Spinal cord (tissue), 10 donors: ENCODE data around the gene SRSF3. TPM values are rescaled to one million over a fixed set of nuclear protein-coding genes. Genes with fewer than 3 reads are reported as not detected.
"Not testable (repeated sequence)": the region's sequence is repeated elsewhere in the genome, so short reads cannot be mapped to it uniquely, and the experiment has no call there.

ENCODE experiments used
- DNase-seq, 6 donors: peaks; one replicate each; pipeline versions ENCODE4 v3.0.0 to v3.0.0-alpha.2; 2013 to 2015; ENCODE audit warnings: low spot score in 6 of 6, low read depth in 4 of 6
- H3K27ac ChIP-seq: one replicate; pipeline ENCODE4 v1.5.1; 2013; ENCODE audit warnings: low read depth, low read length, control low read depth
- H3K27me3 ChIP-seq: one replicate; pipeline ENCODE4 v1.6.1; 2013; ENCODE audit warnings: low read length; ENCODE audit not compliant: control insufficient read depth, insufficient read depth
- H3K36me3 ChIP-seq: one replicate; pipeline ENCODE4 v1.6.1; 2013; ENCODE audit warnings: low read length; ENCODE audit not compliant: control insufficient read depth, insufficient read depth
- H3K4me1 ChIP-seq: one replicate; pipeline ENCODE4 v1.6.1; 2013; ENCODE audit warnings: low read length; ENCODE audit not compliant: control insufficient read depth, insufficient read depth
- H3K4me3 ChIP-seq: one replicate; pipeline ENCODE4 v1.5.1; 2013; ENCODE audit warnings: low read depth, low read length, control low read depth
- H3K9me3 ChIP-seq: one replicate; pipeline ENCODE4 v1.6.1; 2013; ENCODE audit warnings: low read length; ENCODE audit not compliant: control insufficient read depth, insufficient read depth
- WGBS: methylation state at CpG from one replicate; pipeline ENCODE4 v1.1.5; 2013; ENCODE audit warnings: missing lambda C conversion rate; ENCODE audit not compliant: insufficient coverage; 5-methylcytosine and 5-hydroxymethylcytosine counted together
- polyA plus RNA-seq, 2 donors: library from polyadenylated mRNA; unstranded; fragments of 120-200 nt; gene quantifications; one replicate each; pipeline ENCODE4 v1.2.1, GENCODE V29; 2013; ENCODE audit not compliant: insufficient read length in 2 of 2
- total RNA-seq, 2 donors: library from RNA; depleted of rRNA in 1 of 2; stranded (reverse); fragments of 120-200 nt in 1 of 2; fragments of >200 nt in 1 of 2; gene quantifications; one replicate each; pipeline versions ENCODE4 v1.2.3 to v1.2.4, GENCODE V29; 2013 to 2014
- donor health status: healthy.

SRSF3 gene
- total and polyA plus RNA-seq, 4 donors = 135 to 351 (median 325) TPM

- Histone ChIP-seq H3K27me3 (no peaks in the 10 kb centered on the region), H3K4me1 (peaks cover 25% of the 10 kb centered on the region), H3K4me3 (no peak overlapping the region), H3K36me3 (peaks cover 37% of the 10 kb centered on the region), H3K9me3 (no peaks in the 10 kb centered on the region), H3K27ac (no peak overlapping the region)
- no CpG with 5 or more reads among the region's 6 CpGs for WGBS
- no peak for DNase-seq
Observed at GRCh38 chr6:36600564-36601146, 6.5 kb downstream of the SRSF3 start.

GRCh38 chr6:36601818-36602217 is 7.7 kb downstream of the SRSF3 start:
- not testable (repeated sequence) for H3K27me3 ChIP-seq, DNase-seq, H3K9me3 ChIP-seq, H3K27ac ChIP-seq, H3K4me3 ChIP-seq
- H3K36me3 ChIP-seq = peaks cover 46% of the 10 kb centered on the region
- no CpG with 5 or more reads among the region's 3 CpGs for WGBS
- H3K4me1 ChIP-seq = peaks cover 25% of the 10 kb centered on the region

GRCh38 chr6:36603222-36604089 is 9.3 kb downstream of the SRSF3 start:
- Histone ChIP-seq H3K27ac (no peak overlapping the region), H3K36me3 (peaks cover 45% of the 10 kb centered on the region), H3K4me3 (no peak overlapping the region), H3K4me1 (peaks cover 11% of the 10 kb centered on the region), H3K9me3 (no peaks in the 10 kb centered on the region), H3K27me3 (no peaks in the 10 kb centered on the region)
- DNase-seq = no peak
- WGBS = no CpG with 5 or more reads among the region's 3 CpGs

GRCh38 chr6:36604090-36605060 is 10.2 kb downstream of the SRSF3 start:
- Histone ChIP-seq H3K4me1 (peaks cover 7% of the 10 kb centered on the region), H3K9me3 (no peaks in the 10 kb centered on the region), H3K4me3 (no peak overlapping the region), H3K36me3 (peaks cover 40% of the 10 kb centered on the region), H3K27me3 (no peaks in the 10 kb centered on the region), H3K27ac (no peak overlapping the region)
- no CpG with 5 or more reads among the region's 6 CpGs for WGBS
- DNase-seq = no peak

GRCh38 chr6:36605143-36605542 is 11.0 kb downstream of the SRSF3 start:
- H3K27ac ChIP-seq = no peak overlapping the region
- DNase-seq = no peak

GRCh38 chr6:36605560-36606391 is 11.6 kb downstream of the SRSF3 start:
- Histone ChIP-seq H3K9me3 (no peaks in the 10 kb centered on the region), H3K4me1 (no peaks in the 10 kb centered on the region), H3K27me3 (no peaks in the 10 kb centered on the region), H3K27ac (no peak overlapping the region), H3K36me3 (peaks cover 39% of the 10 kb centered on the region), H3K4me3 (no peak overlapping the region)
- WGBS = 89% methylated on average over 3 of the region's 7 CpGs
- no peak for DNase-seq

More at GRCh38 chr6:36605143-36605542, 11.0 kb downstream of the SRSF3 start:
- WGBS = 86% methylated on average over 2 of the region's 5 CpGs
- H3K4me1 ChIP-seq = peaks cover under 1% of the 10 kb centered on the region
- H3K27me3 ChIP-seq = no peaks in the 10 kb centered on the region
- H3K4me3 ChIP-seq = no peak overlapping the region
- H3K9me3 ChIP-seq = no peaks in the 10 kb centered on the region
- peaks cover 34% of the 10 kb centered on the region for H3K36me3 ChIP-seq

GRCh38 chr6:36607305-36607682 is 13.1 kb downstream of the SRSF3 start:
- not testable (repeated sequence) for H3K4me1 ChIP-seq

GRCh38 chr6:36607683-36608386 is 13.7 kb downstream of the SRSF3 start:
- H3K4me1 ChIP-seq = no peaks in the 10 kb centered on the region

More at GRCh38 chr6:36607305-36607682, 13.1 kb downstream of the SRSF3 start:
- 94% methylated on average over 3 of the region's 8 CpGs for WGBS
- H3K4me3 ChIP-seq, H3K27me3 ChIP-seq, H3K9me3 ChIP-seq, DNase-seq, H3K27ac ChIP-seq: not testable (repeated sequence)
- peaks cover 47% of the 10 kb centered on the region for H3K36me3 ChIP-seq

More at GRCh38 chr6:36607683-36608386, 13.7 kb downstream of the SRSF3 start:
- no peaks in the 10 kb centered on the region for H3K9me3 ChIP-seq
- H3K4me3 ChIP-seq = no peak overlapping the region
- peaks cover 52% of the 10 kb centered on the region for H3K36me3 ChIP-seq
- no peak overlapping the region for H3K27ac ChIP-seq
- 88% methylated on average over 10 of the region's 10 CpGs for WGBS
- no peak for DNase-seq
- H3K27me3 ChIP-seq = no peaks in the 10 kb centered on the region
